ENCODE measurements around the gene SLC27A4.

Gene SLC27A4

GRCh38 chr9:128385496-128386460 lies 45.5 kb downstream of the SLC27A4 start:
- DNase-seq (ENCODE audit: extremely low spot score) = no peak
- TF ChIP-seq BHLHE40 (IDR thresholded peaks at IDR 0.05; ENCODE audit: borderline replicate concordance) (no peak), FOXM1 (IDR thresholded peaks at IDR 0.05; ENCODE audit: borderline replicate concordance) (no peak), NFRKB (IDR thresholded peaks at IDR 0.05) (no peak), FOXK2 (IDR thresholded peaks at IDR 0.05) (no peak)
- CTCF ChIA-PET = no interaction called here
- POLR2A ChIA-PET = interaction anchor here (3.5 kb wide), 1 partner anchor 15 kb away, joined by 16 read pairs; the partner anchor contains the start of gene URM1

DNA sequence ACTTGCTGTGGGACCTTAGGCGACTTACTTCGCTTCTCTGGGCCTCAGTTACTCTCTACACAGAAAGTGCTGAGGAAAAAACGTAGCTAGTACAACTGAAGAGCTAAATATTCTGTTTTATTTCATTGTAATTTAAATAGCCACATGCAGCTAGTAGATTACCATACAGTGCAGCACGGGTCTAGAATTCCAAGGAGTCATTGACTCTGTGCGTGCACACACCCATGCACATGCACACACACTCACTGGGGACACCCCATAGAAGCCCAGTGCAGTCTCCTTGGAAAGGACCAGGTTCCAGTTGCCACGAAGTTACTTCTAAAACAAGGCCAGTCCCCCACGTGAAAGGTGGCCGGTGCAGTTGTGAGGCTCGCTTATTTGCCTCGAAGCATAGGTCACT lies 47.8 kb downstream of the SLC27A4 start:
- ChIA-PET CTCF (no interaction called here), POLR2A (interaction anchor here (1.5 kb wide), 1 partner anchor 17 kb away, joined by 4 read pairs; the partner anchor contains the start of gene URM1)
- DNase-seq (ENCODE audit: extremely low spot score) = no peak
- TF ChIP-seq L3MBTL2 (conservative IDR thresholded peaks at IDR 0.05) (no peak), CTBP1 (IDR thresholded peaks at IDR 0.05; ENCODE audit: borderline replicate concordance) (no peak)

- no peak for DNase-seq (ENCODE audit: extremely low spot score)
- TF ChIP-seq FOXA1 (IDR thresholded peaks at IDR 0.05) (no peak), SP1 (IDR thresholded peaks at IDR 0.05) (no peak), LEF1 (IDR thresholded peaks at IDR 0.05; ENCODE audit: borderline replicate concordance) (no peak), ARNT (IDR thresholded peaks at IDR 0.05) (no peak), ELF4 (IDR thresholded peaks at IDR 0.05) (no peak), TARDBP (IDR thresholded peaks at IDR 0.05) (no peak), SUZ12 (IDR thresholded peaks at IDR 0.05) (no peak), FOXK2 (IDR thresholded peaks at IDR 0.05) (no peak), ZNF384 (IDR thresholded peaks at IDR 0.05) (no peak), CTBP1 (IDR thresholded peaks at IDR 0.05; ENCODE audit: borderline replicate concordance) (no peak), FOXM1 (IDR thresholded peaks at IDR 0.05; ENCODE audit: borderline replicate concordance) (no peak), HDGF (IDR thresholded peaks at IDR 0.05; ENCODE audit: borderline replicate concordance) (no peak), L3MBTL2 (conservative IDR thresholded peaks at IDR 0.05) (no peak), NFRKB (IDR thresholded peaks at IDR 0.05) (no peak), BHLHE40 (IDR thresholded peaks at IDR 0.05; ENCODE audit: borderline replicate concordance) (no peak)
- TF ChIP-seq, protein P1, sequence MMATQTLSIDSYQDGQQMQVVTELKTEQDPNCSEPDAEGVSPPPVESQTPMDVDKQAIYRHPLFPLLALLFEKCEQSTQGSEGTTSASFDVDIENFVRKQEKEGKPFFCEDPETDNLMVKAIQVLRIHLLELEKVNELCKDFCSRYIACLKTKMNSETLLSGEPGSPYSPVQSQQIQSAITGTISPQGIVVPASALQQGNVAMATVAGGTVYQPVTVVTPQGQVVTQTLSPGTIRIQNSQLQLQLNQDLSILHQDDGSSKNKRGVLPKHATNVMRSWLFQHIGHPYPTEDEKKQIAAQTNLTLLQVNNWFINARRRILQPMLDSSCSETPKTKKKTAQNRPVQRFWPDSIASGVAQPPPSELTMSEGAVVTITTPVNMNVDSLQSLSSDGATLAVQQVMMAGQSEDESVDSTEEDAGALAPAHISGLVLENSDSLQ (IDR thresholded peaks at IDR 0.05) = no peak
- POLR2A ChIA-PET = no interaction called here
- CTCF ChIA-PET = no interaction called here
Measured at GRCh38 chr9:128389395-128390149, 49.2 kb downstream of the SLC27A4 start.

GRCh38 chr9:128390150-128390812 lies 50.0 kb downstream of the SLC27A4 start:
- no peak for TF ChIP-seq FOXA1 (IDR thresholded peaks at IDR 0.05)
- no peak for TF ChIP-seq CTBP1 (IDR thresholded peaks at IDR 0.05; ENCODE audit: borderline replicate concordance)
- TF ChIP-seq TARDBP (IDR thresholded peaks at IDR 0.05) = no peak
- no peak for TF ChIP-seq L3MBTL2 (conservative IDR thresholded peaks at IDR 0.05)
- TF ChIP-seq HDGF (IDR thresholded peaks at IDR 0.05; ENCODE audit: borderline replicate concordance) = no peak
- TF ChIP-seq FOXK2 (IDR thresholded peaks at IDR 0.05) = no peak
- no peak for TF ChIP-seq ELF4 (IDR thresholded peaks at IDR 0.05)
- TF ChIP-seq NFRKB (IDR thresholded peaks at IDR 0.05) = no peak
- no peak for TF ChIP-seq ZNF384 (IDR thresholded peaks at IDR 0.05)
- TF ChIP-seq, protein P1 (IDR thresholded peaks at IDR 0.05) = no peak
- no peak for TF ChIP-seq BHLHE40 (IDR thresholded peaks at IDR 0.05; ENCODE audit: borderline replicate concordance)
- TF ChIP-seq SUZ12 (IDR thresholded peaks at IDR 0.05) = no peak
- TF ChIP-seq ARNT (IDR thresholded peaks at IDR 0.05) = no peak
- TF ChIP-seq FOXM1 (IDR thresholded peaks at IDR 0.05; ENCODE audit: borderline replicate concordance) = no peak
- no peak for TF ChIP-seq LEF1 (IDR thresholded peaks at IDR 0.05; ENCODE audit: borderline replicate concordance)
- no peak for TF ChIP-seq SP1 (IDR thresholded peaks at IDR 0.05)
- ChIA-PET POLR2A (no interaction called here), CTCF (no interaction called here)
- DNase-seq (ENCODE audit: extremely low spot score) = no peak

GRCh38 chr9:128390813-128391711 lies 50.7 kb downstream of the SLC27A4 start:
- DNase-seq (ENCODE audit: extremely low spot score) = no peak
- ChIA-PET POLR2A (no interaction called here), CTCF (no interaction called here)
- TF ChIP-seq BHLHE40 (IDR thresholded peaks at IDR 0.05; ENCODE audit: borderline replicate concordance) (no peak), FOXM1 (IDR thresholded peaks at IDR 0.05; ENCODE audit: borderline replicate concordance) (no peak), SP1 (IDR thresholded peaks at IDR 0.05) (no peak), HDGF (IDR thresholded peaks at IDR 0.05; ENCODE audit: borderline replicate concordance) (no peak), L3MBTL2 (conservative IDR thresholded peaks at IDR 0.05) (no peak), ZNF384 (IDR thresholded peaks at IDR 0.05) (no peak), ELF4 (IDR thresholded peaks at IDR 0.05) (no peak), NFRKB (IDR thresholded peaks at IDR 0.05) (no peak), FOXA1 (IDR thresholded peaks at IDR 0.05) (no peak), LEF1 (IDR thresholded peaks at IDR 0.05; ENCODE audit: borderline replicate concordance) (no peak), ARNT (IDR thresholded peaks at IDR 0.05) (no peak), FOXK2 (IDR thresholded peaks at IDR 0.05) (no peak), TARDBP (IDR thresholded peaks at IDR 0.05) (no peak), CTBP1 (IDR thresholded peaks at IDR 0.05; ENCODE audit: borderline replicate concordance) (no peak), SUZ12 (IDR thresholded peaks at IDR 0.05) (no peak)
- TF ChIP-seq, protein P1 (IDR thresholded peaks at IDR 0.05) = no peak

Measured in HEK293T (cell line).